Stomach smooth muscle (tissue), 2 donors: Measurements from ENCODE around the gene KLK5.
"Not testable (repeated sequence)": the region's sequence is repeated elsewhere in the genome, so short reads cannot be mapped to it uniquely, and the experiment has no call there.

Experiments
- H3K27ac ChIP-seq: one replicate; pipeline ENCODE4 v1.7.0; 2013; ENCODE audit warnings: mild to moderate bottlenecking, low read length, inconsistent platforms
- H3K27me3 ChIP-seq, 2 donors: one replicate each; pipeline ENCODE4 v1.7.0; 2013; ENCODE audit warnings: low read length in 2 of 2; ENCODE audit not compliant: insufficient read depth in 2 of 2, control insufficient read depth in 1 of 2
- H3K36me3 ChIP-seq, 2 donors: one replicate each; pipeline ENCODE4 v1.7.0; 2013; ENCODE audit warnings: low read length in 2 of 2; ENCODE audit not compliant: control insufficient read depth in 2 of 2, insufficient read depth in 2 of 2
- H3K4me1 ChIP-seq: one replicate; pipeline ENCODE4 v1.7.0; 2013; ENCODE audit warnings: low read length; ENCODE audit not compliant: control insufficient read depth, insufficient read depth
- H3K4me3 ChIP-seq, 2 donors: one replicate each; pipeline ENCODE4 v1.7.0; 2013; ENCODE audit warnings: low read length in 2 of 2
- H3K9ac ChIP-seq, 2 donors: one replicate each; pipeline ENCODE4 v1.7.0; 2013; ENCODE audit warnings: low read length in 2 of 2, mild to moderate bottlenecking in 1 of 2
- H3K9me3 ChIP-seq, 2 donors: one replicate each; pipeline ENCODE4 v1.7.0; 2013; ENCODE audit warnings: low read length in 2 of 2; ENCODE audit not compliant: control insufficient read depth in 2 of 2
- donor health status: healthy.
- donor health status: Pancreatic carcinoma.

The KLK5 gene

GRCh38 chr19:50906217-50906616 lies 46.6 kb downstream of the KLK5 start:
- no peak overlapping the region for H3K27ac ChIP-seq
- no peak overlapping the region for H3K9ac ChIP-seq
- no peaks in the 10 kb centered on the region for H3K4me1 ChIP-seq
- H3K36me3 ChIP-seq: no peaks in the 10 kb centered on the region
- H3K4me3 ChIP-seq: no peak overlapping the region
- no peaks in the 10 kb centered on the region for H3K9me3 ChIP-seq
- H3K27me3 ChIP-seq: peaks cover 23 to 33% of the 10 kb centered on the region in 2 donors

DNA sequence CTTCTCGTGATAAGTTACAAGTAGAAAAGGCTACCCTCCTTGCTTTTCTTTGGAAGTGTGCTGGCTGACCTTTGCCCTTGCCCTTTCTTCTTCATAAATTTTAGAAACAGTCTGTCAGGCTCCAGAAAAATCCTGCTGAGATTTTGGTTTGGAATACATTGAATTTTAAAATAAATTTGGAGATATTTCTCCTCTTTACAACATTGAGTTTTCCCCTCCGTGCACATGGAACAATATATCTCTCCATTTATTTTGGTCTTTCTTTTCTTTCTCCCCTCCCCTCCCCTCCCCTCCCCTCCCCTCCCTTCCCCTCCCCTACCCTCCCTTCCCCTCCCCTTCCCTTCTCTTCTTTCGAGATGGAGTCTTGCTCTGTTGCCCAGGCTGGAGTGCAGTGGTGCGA lies 50.2 kb downstream of the KLK5 start:
- Histone ChIP-seq H3K9me3 (no peaks in the 10 kb centered on the region), H3K27me3 (peaks cover 5 to 13% of the 10 kb centered on the region in 2 donors), H3K4me1 (no peaks in the 10 kb centered on the region), H3K36me3 (no peaks in the 10 kb centered on the region), H3K9ac (no peak overlapping the region), H3K27ac (no peak overlapping the region), H3K4me3 (no peak overlapping the region)

- no peaks in the 10 kb centered on the region for H3K4me1 ChIP-seq
- no peak overlapping the region for H3K4me3 ChIP-seq
- no peak overlapping the region for H3K9ac ChIP-seq
- no peaks in the 10 kb centered on the region for H3K9me3 ChIP-seq
- H3K36me3 ChIP-seq: no peaks in the 10 kb centered on the region
- H3K27ac ChIP-seq: no peak overlapping the region
- peaks cover 3 to 6% of the 10 kb centered on the region in 2 donors for H3K27me3 ChIP-seq
Observed at GRCh38 chr19:50899569-50899968, 53.3 kb downstream of the KLK5 start.

- Histone ChIP-seq H3K36me3 (no peaks in the 10 kb centered on the region), H3K27me3 (peaks cover 6 to 9% of the 10 kb centered on the region in 2 donors), H3K4me3 (no peak overlapping the region), H3K4me1 (no peaks in the 10 kb centered on the region), H3K27ac (no peak overlapping the region), H3K9me3 (no peaks in the 10 kb centered on the region), H3K9ac (no peak overlapping the region)
Observed at GRCh38 chr19:50898018-50898417, 54.8 kb downstream of the KLK5 start.

GRCh38 chr19:50897612-50898011 lies 55.2 kb downstream of the KLK5 start:
- Histone ChIP-seq H3K27me3 (peaks cover 6 to 13% of the 10 kb centered on the region in 2 donors), H3K4me1 (no peaks in the 10 kb centered on the region), H3K4me3 (no peak overlapping the region), H3K9me3 (no peaks in the 10 kb centered on the region), H3K36me3 (no peaks in the 10 kb centered on the region), H3K27ac (no peak overlapping the region), H3K9ac (no peak overlapping the region)

- Histone ChIP-seq H3K27me3 (peaks cover 6 to 15% of the 10 kb centered on the region in 2 donors), H3K4me3 (no peak overlapping the region), H3K27ac (no peak overlapping the region), H3K9ac (no peak overlapping the region), H3K4me1 (no peaks in the 10 kb centered on the region), H3K36me3 (no peaks in the 10 kb centered on the region), H3K9me3 (no peaks in the 10 kb centered on the region)
Observed at GRCh38 chr19:50897191-50897607, 55.6 kb downstream of the KLK5 start.

DNA sequence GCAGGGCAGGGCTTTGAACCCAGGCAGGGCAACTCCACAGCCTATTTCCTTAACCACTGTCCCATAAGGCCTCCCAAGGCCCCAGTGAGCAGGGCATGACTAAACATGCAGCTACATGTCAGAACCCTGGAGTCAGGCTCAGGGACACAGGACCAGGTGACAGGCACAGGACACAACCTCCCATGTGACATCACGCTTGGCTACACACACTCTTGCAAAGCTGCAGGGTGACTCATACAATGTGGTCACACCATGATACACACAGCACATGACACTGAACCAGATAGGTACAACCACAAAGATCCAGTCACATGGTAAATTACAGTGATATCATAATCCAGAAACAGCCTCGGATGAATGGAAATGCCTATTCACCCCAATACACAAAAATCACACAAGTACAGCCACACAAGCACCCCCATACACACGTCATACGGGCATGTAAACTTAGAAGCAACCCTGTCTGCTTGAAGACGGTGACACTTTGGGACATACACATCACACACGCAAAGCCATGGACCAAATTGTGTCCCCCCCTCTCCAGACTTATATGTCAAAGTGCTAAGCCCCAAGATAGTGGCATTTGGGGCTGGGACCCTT lies 56.1 kb downstream of the KLK5 start:
- no peak overlapping the region for H3K9ac ChIP-seq
- H3K36me3 ChIP-seq: no peaks in the 10 kb centered on the region
- no peaks in the 10 kb centered on the region for H3K9me3 ChIP-seq
- H3K4me1 ChIP-seq: no peaks in the 10 kb centered on the region
- peaks cover 6 to 15% of the 10 kb centered on the region in 2 donors for H3K27me3 ChIP-seq
- no peak overlapping the region for H3K4me3 ChIP-seq
- no peak overlapping the region for H3K27ac ChIP-seq

GRCh38 chr19:50896089-50896590 lies 56.7 kb downstream of the KLK5 start:
- not testable (repeated sequence) for H3K9ac ChIP-seq, H3K4me3 ChIP-seq, H3K9me3 ChIP-seq, H3K4me1 ChIP-seq, H3K27ac ChIP-seq, H3K36me3 ChIP-seq
- peaks cover 6 to 15% of the 10 kb centered on the region in 2 donors for H3K27me3 ChIP-seq

DNA sequence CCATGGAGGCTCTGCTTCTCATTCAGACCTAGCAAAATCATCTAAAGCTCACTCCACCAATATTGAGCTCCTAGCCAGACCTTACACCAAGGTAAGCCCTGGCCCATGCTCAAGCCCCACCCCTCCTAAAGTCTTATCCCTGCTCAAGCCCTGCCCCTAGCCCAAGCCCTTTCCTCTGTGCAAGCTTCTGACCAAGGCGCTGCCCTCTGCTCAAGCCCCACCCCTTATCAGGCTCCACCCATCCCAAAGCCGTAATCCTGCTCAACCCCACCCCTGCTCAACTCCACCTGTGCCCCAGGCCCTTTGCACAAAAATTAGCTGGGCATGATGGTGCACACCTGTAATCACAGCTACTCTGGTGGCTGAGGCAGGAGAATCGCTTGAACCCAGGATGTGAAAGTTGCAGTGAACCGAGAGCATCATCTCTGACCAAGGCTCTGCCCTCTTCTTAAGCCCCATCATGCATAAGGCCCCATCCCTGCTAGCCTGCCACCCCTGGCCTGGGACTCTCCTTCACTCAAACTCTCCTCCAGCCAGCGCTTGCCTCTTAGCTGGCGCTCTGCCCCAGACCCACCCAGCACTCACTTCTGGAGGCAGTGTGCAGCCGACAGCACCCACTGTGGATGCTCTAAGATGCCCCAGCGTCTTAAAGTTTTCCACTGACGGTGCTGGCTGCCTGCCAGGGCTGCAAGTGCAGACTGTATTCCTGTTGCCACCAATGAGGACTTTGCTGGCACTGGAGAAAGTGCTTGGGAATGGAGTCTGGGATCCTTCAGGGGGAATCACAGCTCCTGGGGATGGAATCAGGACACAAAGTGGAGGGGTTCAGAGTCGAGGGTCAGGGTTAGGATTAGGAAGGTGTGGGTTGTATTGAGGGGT lies 58.1 kb downstream of the KLK5 start:
- Histone ChIP-seq H3K36me3 (no peaks in the 10 kb centered on the region), H3K9me3 (no peaks in the 10 kb centered on the region), H3K27ac (no peak overlapping the region), H3K27me3 (peaks cover 6 to 15% of the 10 kb centered on the region in 2 donors), H3K4me3 (no peak overlapping the region), H3K9ac (no peak overlapping the region), H3K4me1 (no peaks in the 10 kb centered on the region)
